HG03354 (cell line): ENCODE data around the gene GTF2I.
A peak's percentile ranks its signal among the peaks of the same experiment; 100 is the strongest.
"Not testable (repeated sequence)": the region's sequence is repeated elsewhere in the genome, so short reads cannot be mapped to it uniquely, and the experiment has no call there.

Experiments used
- ATAC-seq: cut with Tn5 transposase; IDR thresholded peaks from one replicate; pipeline ENCODE4 v1.9.1; 2021; ENCODE audit warnings: mild to moderate bottlenecking; ENCODE audit not compliant: unreplicated experiment, poor library complexity, severe bottlenecking

Gene GTF2I

GRCh38 chr7:74766991-74767390, 109.5 kb downstream of the GTF2I start:
- ATAC-seq, result not testable (repeated sequence)

- ATAC-seq, result not testable (repeated sequence)
Observed at GRCh38 chr7:74770062-74770461, 112.5 kb downstream of the GTF2I start.

- not testable (repeated sequence) for ATAC-seq
Observed at GRCh38 chr7:74772093-74772492, 114.6 kb downstream of the GTF2I start.

GRCh38 chr7:74773760-74774750, 116.5 kb downstream of the GTF2I start, which contains the start of gene NCF1:
Gene NCF1 (plus strand): TSS chr7:74774011. CDS start chr7:74774032, 21 bp downstream.
- ATAC-seq, result peak; percentile 86

GRCh38 chr7:74775111-74775510, 117.6 kb downstream of the GTF2I start:
- ATAC-seq, result peak; percentile 29

- ATAC-seq, result not testable (repeated sequence)
Observed at GRCh38 chr7:74779053-74779452, 121.5 kb downstream of the GTF2I start.

GRCh38 chr7:74781746-74782145, 124.2 kb downstream of the GTF2I start:
- ATAC-seq, result not testable (repeated sequence)

- not testable (repeated sequence) for ATAC-seq
Observed at GRCh38 chr7:74783595-74783994, 126.1 kb downstream of the GTF2I start.

- ATAC-seq, result peak; percentile 88
Observed at GRCh38 chr7:74788369-74789150, 131.0 kb downstream of the GTF2I start.

- ATAC-seq, result not testable (repeated sequence)
Observed at GRCh38 chr7:74789200-74789736, 131.8 kb downstream of the GTF2I start.

- ATAC-seq, result not testable (repeated sequence)
Observed at GRCh38 chr7:74797848-74798622, 140.5 kb downstream of the GTF2I start.

- not testable (repeated sequence) for ATAC-seq
Observed at GRCh38 chr7:74798644-74799043, 141.1 kb downstream of the GTF2I start.
